Liver (tissue), 9 donors: ENCODE measurements around the gene ANKRD16. TPM values are rescaled to one million over a fixed set of nuclear protein-coding genes. Genes with fewer than 3 reads are reported as not detected.

Experiments
- DNase-seq: peaks from one replicate; pipeline ENCODE4 v3.0.0-alpha.2; 2017; ENCODE audit warnings: low spot score
- H3K27ac ChIP-seq, 2 donors: one replicate each; pipeline ENCODE4 v1.7.0; 2013; ENCODE audit warnings: inconsistent platforms in 2 of 2, low read length in 2 of 2, control low read depth in 1 of 2, low read depth in 1 of 2, mild to moderate bottlenecking in 1 of 2
- H3K27me3 ChIP-seq, 4 donors: one replicate each; pipeline versions ENCODE4 v1.6.1 to v1.7.0; 2013; ENCODE audit warnings: low read length in 3 of 4, inconsistent platforms in 1 of 4, mild to moderate bottlenecking in 1 of 4, moderate library complexity in 1 of 4; ENCODE audit not compliant: control insufficient read depth in 4 of 4, insufficient read depth in 4 of 4
- H3K36me3 ChIP-seq, 4 donors: one replicate each; pipeline versions ENCODE4 v1.6.1 to v1.7.0; 2013; ENCODE audit warnings: low read length in 3 of 4, mild to moderate bottlenecking in 3 of 4, low read depth in 1 of 4, moderate library complexity in 1 of 4; ENCODE audit not compliant: control insufficient read depth in 4 of 4, insufficient read depth in 3 of 4
- H3K4me1 ChIP-seq, 4 donors: one replicate each; pipeline versions ENCODE4 v1.6.1 to v1.7.0; 2013; ENCODE audit warnings: low read length in 3 of 4, mild to moderate bottlenecking in 3 of 4, moderate library complexity in 1 of 4; ENCODE audit not compliant: control insufficient read depth in 4 of 4, insufficient read depth in 4 of 4
- H3K4me3 ChIP-seq, 3 donors: one replicate each; pipeline versions ENCODE4 v1.6.1 to v1.7.0; 2013; ENCODE audit warnings: low read length in 3 of 3, control low read depth in 1 of 3, low read depth in 1 of 3, mild to moderate bottlenecking in 1 of 3
- H3K9ac ChIP-seq, 2 donors: one replicate each; pipeline ENCODE4 v1.7.0; 2013; ENCODE audit warnings: low read length in 2 of 2, mild to moderate bottlenecking in 2 of 2, moderate library complexity in 2 of 2, control low read depth in 1 of 2, low read depth in 1 of 2
- H3K9me3 ChIP-seq, 4 donors: one replicate each; pipeline versions ENCODE4 v1.6.1 to v1.7.0; 2013; ENCODE audit warnings: low read length in 3 of 4; ENCODE audit not compliant: control insufficient read depth in 4 of 4
- ATF3 ChIP-seq: IDR thresholded peaks from 2 replicates; pipeline ENCODE4 v1.6.1; 2016; ENCODE audit warnings: antibody characterized with exemption
- CTCF ChIP-seq: fragments of 150-350 bp; IDR thresholded peaks from 2 replicates; pipeline ENCODE4 v1.5.1; 2017; ENCODE audit warnings: improper control_type of control experiment, low read depth, low read length; ENCODE audit not compliant: missing input control
- EGR1 ChIP-seq, 2 donors: IDR thresholded peaks; 2 replicates each; pipeline ENCODE4 v1.6.1; 2016 to 2018; ENCODE audit warnings: antibody characterized with exemption in 2 of 2, low read depth in 2 of 2
- FOXA1 ChIP-seq: IDR thresholded peaks from 2 replicates; pipeline ENCODE4 v1.6.1; 2016; ENCODE audit warnings: antibody characterized with exemption
- FOXA2 ChIP-seq: IDR thresholded peaks from 2 replicates; pipeline ENCODE4 v1.6.1; 2016; ENCODE audit warnings: antibody characterized with exemption
- GABPA ChIP-seq, 2 donors: IDR thresholded peaks in 1 of 2; conservative IDR thresholded peaks in 1 of 2; 2 replicates each; pipeline ENCODE4 v1.6.1; 2016; ENCODE audit warnings: antibody characterized with exemption in 2 of 2, mild to moderate bottlenecking in 1 of 2, moderate library complexity in 1 of 2
- JUND ChIP-seq, 2 donors: IDR thresholded peaks; 2 replicates each; pipeline ENCODE4 v1.6.1; 2016; ENCODE audit warnings: antibody characterized with exemption in 2 of 2
- MAX ChIP-seq: IDR thresholded peaks from 2 replicates; pipeline ENCODE4 v1.6.1; 2016; ENCODE audit warnings: antibody characterized with exemption
- NR2F2 ChIP-seq: IDR thresholded peaks from 2 replicates; pipeline ENCODE4 v1.6.1; 2016; ENCODE audit warnings: antibody characterized with exemption
- RAD21 ChIP-seq, 2 donors: IDR thresholded peaks; 2 replicates each; pipeline ENCODE4 v1.6.1; 2016; ENCODE audit warnings: antibody characterized with exemption in 2 of 2, mild to moderate bottlenecking in 2 of 2
- REST ChIP-seq: IDR thresholded peaks from 2 replicates; pipeline ENCODE4 v1.6.1; 2016; ENCODE audit warnings: antibody characterized with exemption, mild to moderate bottlenecking
- RXRA ChIP-seq, 2 donors: IDR thresholded peaks; 2 replicates each; pipeline ENCODE4 v1.6.1; 2017 to 2018; ENCODE audit warnings: antibody characterized with exemption in 2 of 2, mild to moderate bottlenecking in 1 of 2
- SP1 ChIP-seq: IDR thresholded peaks from 2 replicates; pipeline ENCODE4 v1.6.1; 2018; ENCODE audit warnings: antibody characterized with exemption, mild to moderate bottlenecking
- TAF1 ChIP-seq: conservative IDR thresholded peaks from 2 replicates; pipeline ENCODE4 v1.6.1; 2016; ENCODE audit warnings: antibody characterized with exemption, mild to moderate bottlenecking
- YY1 ChIP-seq: IDR thresholded peaks from 2 replicates; pipeline ENCODE4 v1.6.1; 2016; ENCODE audit warnings: antibody characterized with exemption, mild to moderate bottlenecking
- ZBTB33 ChIP-seq: IDR thresholded peaks from 2 replicates; pipeline ENCODE4 v1.6.1; 2016; ENCODE audit warnings: antibody characterized with exemption
- WGBS: extraction: QIAGEN DNeasy Blood & Tissue Kit; methylation state at CpG from one replicate; pipeline ENCODE4 v1.1.7; 2013; 5-methylcytosine and 5-hydroxymethylcytosine counted together
- polyA plus RNA-seq, 2 donors: library from polyadenylated mRNA; stranded (reverse) in 1 of 2; unstranded in 1 of 2; fragments of 200-250 nt in 1 of 2; fragments of >200 nt in 1 of 2; fragmentation: Nextera tagmentation in 1 of 2; extraction: Ambion mirVana in 1 of 2; gene quantifications; one replicate each; pipeline versions ENCODE4 v1.2.1 to v1.2.3, GENCODE V29; 2013 to 2015
- total RNA-seq, 2 donors: library from RNA; depleted of rRNA; stranded (reverse); fragments of >200 nt; gene quantifications; one replicate each; pipeline ENCODE4 v1.2.3, GENCODE V29; 2014
- donor health status: healthy.
- donor health status: healthy.
- donor health status: healthy.
- donor health status: healthy.
- donor health status: healthy.

ANKRD16 gene
- total and polyA plus RNA-seq, 4 donors = 1.1 to 3.6 (median 2.3) TPM

GRCh38 chr10:5833814-5834213 is 55.9 kb downstream of the ANKRD16 start:
- H3K27ac ChIP-seq = no peak overlapping the region
- no peaks in the 10 kb centered on the region for H3K9me3 ChIP-seq
- DNase-seq = no peak
- no peaks in the 10 kb centered on the region for H3K27me3 ChIP-seq
- H3K9ac ChIP-seq = no peak overlapping the region
- WGBS = 66% methylated on average over 6 of the region's 6 CpGs
- TF ChIP-seq EGR1 (IDR thresholded peaks at IDR 0.05; ENCODE audit: low read depth in 2 of 2) (no peak), NR2F2 (no peak), ATF3 (no peak), CTCF (no peak), RAD21 (IDR thresholded peaks at IDR 0.05) (no peak), TAF1 (no peak), MAX (no peak), RXRA (IDR thresholded peaks at IDR 0.05) (no peak), ZBTB33 (no peak), FOXA1 (no peak), REST (no peak), SP1 (no peak), JUND (IDR thresholded peaks at IDR 0.05) (no peak), YY1 (no peak)
- H3K4me3 ChIP-seq = no peak overlapping the region
- H3K4me1 ChIP-seq = no peaks in the 10 kb centered on the region
- no peaks in the 10 kb centered on the region for H3K36me3 ChIP-seq

- WGBS = 84% methylated on average over 13 of the region's 13 CpGs
These were observed 56.7 kb downstream of the ANKRD16 start for GRCh38 chr10:5832946-5833345.

More at GRCh38 chr10:5832946-5833345, 56.7 kb downstream of the ANKRD16 start:
- H3K27me3 ChIP-seq = no peaks in the 10 kb centered on the region
- no peak for DNase-seq
- no peaks in the 10 kb centered on the region for H3K9me3 ChIP-seq
- H3K4me1 ChIP-seq = no peaks in the 10 kb centered on the region
- TF ChIP-seq RAD21 (IDR thresholded peaks at IDR 0.05) = no peak
- no peak for TF ChIP-seq JUND (IDR thresholded peaks at IDR 0.05)
- no peak for TF ChIP-seq CTCF
- TF ChIP-seq FOXA2 = no peak
- no peak for TF ChIP-seq MAX
- TF ChIP-seq TAF1 = no peak
- no peak for TF ChIP-seq RXRA (IDR thresholded peaks at IDR 0.05)
- TF ChIP-seq ATF3 = no peak
- TF ChIP-seq GABPA (IDR thresholded peaks at IDR 0.05 in 1 of 2, conservative IDR thresholded peaks at IDR 0.05 in 1 of 2) = no peak
- no peak overlapping the region for H3K4me3 ChIP-seq
- no peak overlapping the region for H3K27ac ChIP-seq
- no peak overlapping the region for H3K9ac ChIP-seq
- H3K36me3 ChIP-seq = no peaks in the 10 kb centered on the region
